ENCODE measurements around the gene NOP10.
"Not testable (repeated sequence)": the region's sequence is repeated elsewhere in the genome, so short reads cannot be mapped to it uniquely, and the experiment has no call there.

NOP10 gene

DNA sequence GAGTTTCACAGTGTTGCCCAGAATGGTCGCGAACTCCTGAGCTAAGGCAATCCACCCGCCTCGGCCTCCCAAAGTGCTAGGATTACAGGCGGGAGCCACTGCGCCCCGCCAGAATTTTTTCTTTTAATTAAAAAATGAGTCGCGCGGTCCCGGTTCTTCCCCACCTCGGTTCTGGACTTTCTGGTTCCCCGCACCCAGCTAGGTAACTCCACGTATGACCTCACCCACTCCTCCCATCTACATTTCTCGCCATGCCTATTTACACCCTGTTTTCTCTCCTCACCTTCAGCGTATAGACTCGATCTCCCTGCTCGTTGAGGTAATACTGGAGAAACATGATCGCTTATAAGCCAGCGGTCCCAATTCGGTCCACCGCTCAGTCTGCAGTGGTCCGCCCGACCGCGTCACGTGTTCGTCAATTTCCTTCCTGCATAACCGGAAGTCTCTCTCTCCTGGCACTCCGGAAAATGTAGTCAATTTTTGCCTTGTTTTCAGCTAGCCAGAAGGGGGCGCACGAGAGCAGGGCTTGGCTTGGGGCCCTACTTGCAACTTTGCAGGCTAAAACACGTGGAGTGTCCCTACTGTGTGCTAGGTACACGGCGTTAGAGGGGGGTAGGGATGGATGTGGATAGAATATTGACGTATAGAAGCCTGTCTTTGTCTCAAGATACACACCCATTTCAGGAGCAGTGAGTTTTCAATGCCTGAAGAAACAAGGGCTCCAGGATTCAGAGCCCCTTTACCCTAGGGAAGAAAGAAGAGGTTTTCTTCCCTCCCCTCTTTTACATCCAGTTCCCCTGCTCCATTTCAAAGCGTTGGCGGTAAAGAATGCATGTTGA is at the start of gene NOP10, which contains the start of gene NUTM1:
Gene NOP10 (minus strand): TSS at position 400 of the 839 bp plus-strand sequence. CDS start 63 bp downstream, at position 337.
Gene NUTM1 (plus strand): TSS at position 579 of the 839 bp plus-strand sequence. CDS start 382 bp downstream, outside the sequence.
- peak; percentile 82 to 96 for DNase-seq (ENCODE audit: low read depth in 2 of 2, low spot score in 1 of 2)

DNA sequence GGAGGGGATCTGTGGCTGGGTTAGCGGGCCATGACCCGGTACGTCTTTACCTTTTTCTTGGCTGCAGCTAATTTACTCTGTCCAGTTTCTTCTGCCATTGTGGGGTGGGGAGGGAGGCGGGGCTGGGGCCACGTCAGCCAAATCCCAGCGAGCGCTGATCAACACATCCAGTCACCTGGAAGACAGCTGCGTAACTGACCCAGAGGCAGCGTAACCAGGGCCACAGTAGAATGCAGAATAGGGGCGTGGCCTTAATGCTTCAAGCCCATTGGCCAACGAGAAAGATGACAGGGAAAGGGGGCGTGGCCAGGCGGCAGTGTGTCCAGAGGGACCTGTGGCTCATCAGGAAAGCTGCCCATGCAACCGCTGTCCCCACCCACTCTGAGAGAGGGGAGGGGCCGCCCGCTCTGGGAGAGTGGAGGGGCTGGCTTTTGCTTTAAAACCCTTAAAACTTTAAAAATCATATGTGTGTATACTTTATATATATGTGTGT is 46.7 kb upstream of the NOP10 start:
- not testable (repeated sequence) for DNase-seq (ENCODE audit: low read depth in 2 of 2, low spot score in 1 of 2)

DNA sequence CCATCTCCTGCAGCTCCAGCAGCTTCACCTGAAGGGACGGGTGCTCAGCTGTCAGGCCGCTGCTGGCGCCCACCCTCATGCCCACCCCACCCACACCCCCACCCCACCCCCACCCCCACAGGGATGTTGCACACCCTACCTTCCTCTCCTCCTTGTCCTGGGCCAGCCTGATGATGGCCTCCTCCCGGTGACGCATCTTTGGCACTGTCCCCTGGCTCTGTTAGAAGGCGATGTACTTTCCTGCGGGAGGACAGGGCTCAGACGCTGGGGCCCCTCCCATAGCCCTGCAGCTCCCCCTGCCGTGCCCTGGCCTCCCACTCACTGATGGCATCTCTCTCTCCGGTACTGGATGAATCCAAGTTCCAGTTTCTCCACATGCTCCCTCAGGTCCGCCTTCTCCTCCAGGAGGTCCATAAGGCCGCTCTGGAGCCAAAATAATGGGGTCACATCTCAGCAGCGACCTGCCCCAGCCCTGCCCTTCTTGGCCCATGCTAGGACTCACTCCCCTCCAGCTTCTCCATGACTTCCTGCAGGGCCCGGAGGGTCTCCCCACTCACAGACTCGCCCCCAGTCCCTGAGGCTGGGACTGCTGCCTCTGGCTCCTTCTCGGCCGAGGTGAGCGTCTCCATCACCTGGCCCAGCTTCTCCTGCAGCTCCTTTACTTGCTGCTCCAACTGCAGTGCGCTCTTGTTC is 39.0 kb upstream of the NOP10 start:
- not testable (repeated sequence) for DNase-seq (ENCODE audit: low read depth in 2 of 2, low spot score in 1 of 2)

DNA sequence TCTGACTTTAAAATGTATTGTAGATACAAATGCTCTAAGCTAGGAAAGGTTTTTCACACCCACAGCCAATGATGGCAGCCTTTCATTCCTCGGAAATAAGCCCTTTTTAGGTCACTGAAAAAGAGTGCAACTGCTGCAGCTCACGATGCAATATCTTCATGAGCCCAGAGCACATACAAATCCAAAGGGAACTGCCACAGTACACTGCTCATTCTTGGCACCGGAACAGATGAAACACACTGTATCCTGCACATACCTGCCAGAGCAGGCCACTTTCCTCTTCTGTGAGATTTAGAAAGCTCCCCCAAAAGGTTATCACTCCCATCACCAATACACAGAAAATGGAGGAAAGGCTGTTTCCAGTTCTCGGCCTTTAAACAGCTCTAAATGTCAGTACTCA is 37.6 kb upstream of the NOP10 start:
- DNase-seq (ENCODE audit: low read depth in 2 of 2, low spot score in 1 of 2) = not testable (repeated sequence)

DNA sequence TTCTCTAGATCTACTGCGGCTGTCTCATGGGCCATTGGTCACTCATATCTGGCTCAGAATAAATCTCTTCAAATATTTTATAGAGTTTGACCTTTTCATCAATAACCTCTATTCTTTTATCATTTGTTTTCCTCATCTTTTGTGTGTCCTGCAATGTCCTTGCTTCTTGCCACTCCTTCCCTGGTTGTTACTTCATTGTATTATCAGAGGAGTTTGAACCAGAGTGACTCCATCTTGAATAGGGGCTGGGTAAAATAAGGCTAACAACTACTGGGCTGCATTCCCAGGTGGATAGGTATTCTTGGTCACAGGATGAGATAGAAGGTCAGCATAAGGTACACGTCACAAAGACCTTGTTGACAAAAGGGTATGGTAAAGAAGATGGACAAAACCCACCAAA is 33.9 kb upstream of the NOP10 start:
- no peak for DNase-seq (ENCODE audit: low read depth in 2 of 2, low spot score in 1 of 2)

DNA sequence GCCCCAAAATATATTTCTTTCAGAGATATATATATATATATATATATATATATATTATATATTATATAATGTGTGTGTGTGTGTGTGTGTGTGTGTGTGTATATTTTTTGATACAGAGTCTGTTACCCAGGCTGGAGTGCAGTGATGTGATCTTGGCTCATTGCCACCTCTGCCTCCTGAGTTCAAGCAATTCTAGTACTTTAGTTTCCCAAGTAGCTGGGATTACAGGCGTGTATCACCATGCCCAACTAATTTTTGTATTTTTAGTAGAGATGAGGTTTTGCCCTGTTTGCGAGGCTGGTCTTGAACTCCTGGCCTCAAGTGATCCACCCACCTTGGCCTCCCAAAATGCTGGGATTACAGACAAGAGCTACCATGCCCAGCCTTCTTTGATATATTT is 32.6 kb upstream of the NOP10 start:
- DNase-seq (ENCODE audit: low read depth in 2 of 2, low spot score in 1 of 2) = not testable (repeated sequence)

DNA sequence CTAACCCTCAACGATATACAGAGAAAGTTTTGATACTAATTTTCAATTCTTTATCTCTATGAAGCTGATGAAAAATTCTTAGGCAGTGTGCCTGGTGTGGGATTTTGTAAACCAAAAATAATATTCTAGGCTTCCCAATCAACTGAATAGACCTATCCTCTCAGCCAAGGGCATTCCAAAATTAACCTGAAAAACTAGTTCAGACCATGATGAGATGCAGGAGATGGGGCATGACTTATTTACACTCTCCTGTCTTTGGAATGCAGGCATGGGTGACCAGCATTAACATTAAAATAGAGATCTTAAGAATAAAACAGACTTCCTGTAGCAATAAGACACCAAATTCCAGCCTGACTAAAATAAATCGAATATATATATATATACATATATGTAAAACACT is 31.9 kb upstream of the NOP10 start:
- no peak for DNase-seq (ENCODE audit: low read depth in 2 of 2, low spot score in 1 of 2)

DNA sequence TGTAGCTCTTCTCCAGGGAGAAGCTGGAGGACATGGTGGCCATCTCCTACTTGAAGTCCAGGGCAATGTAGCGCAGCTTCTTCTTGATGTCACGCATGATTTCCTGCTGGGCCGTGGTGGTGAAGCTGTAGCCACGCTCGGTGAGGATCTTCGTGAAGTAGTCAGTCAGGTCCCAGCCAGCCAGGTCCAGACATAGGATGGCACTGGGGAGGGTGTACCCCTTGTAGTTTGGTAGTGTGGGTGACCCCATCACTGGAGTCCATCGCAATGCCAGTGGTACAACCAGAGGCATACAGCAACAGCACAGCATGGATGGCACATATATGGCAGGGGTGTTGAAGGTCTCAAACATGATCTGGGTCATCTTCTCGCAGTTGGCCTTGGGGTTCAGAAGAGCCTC is 31.0 kb upstream of the NOP10 start:
- no peak for DNase-seq (ENCODE audit: low read depth in 2 of 2, low spot score in 1 of 2)

DNA sequence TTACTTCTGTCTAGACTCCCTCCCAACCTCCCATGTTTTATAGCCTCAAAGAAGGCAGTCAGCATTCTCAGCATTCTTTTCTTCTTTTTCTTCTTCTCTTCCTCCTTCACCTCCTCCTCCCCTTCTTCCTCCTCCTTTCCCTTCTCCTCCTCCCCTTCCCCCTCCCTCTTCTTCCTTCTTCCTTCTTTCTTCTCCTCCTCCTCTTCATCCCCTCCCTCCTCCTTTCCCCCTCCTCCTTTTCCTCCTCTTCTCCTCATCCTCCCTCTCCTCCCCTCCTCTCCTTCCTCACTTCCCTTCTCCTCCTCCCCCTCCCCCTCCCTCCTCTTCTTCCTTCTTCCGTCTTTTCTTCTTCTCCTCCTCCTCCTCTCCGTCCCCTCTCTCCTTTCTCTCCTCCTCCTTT is 27.7 kb upstream of the NOP10 start:
- no peak for DNase-seq (ENCODE audit: low read depth in 2 of 2, low spot score in 1 of 2)

DNA sequence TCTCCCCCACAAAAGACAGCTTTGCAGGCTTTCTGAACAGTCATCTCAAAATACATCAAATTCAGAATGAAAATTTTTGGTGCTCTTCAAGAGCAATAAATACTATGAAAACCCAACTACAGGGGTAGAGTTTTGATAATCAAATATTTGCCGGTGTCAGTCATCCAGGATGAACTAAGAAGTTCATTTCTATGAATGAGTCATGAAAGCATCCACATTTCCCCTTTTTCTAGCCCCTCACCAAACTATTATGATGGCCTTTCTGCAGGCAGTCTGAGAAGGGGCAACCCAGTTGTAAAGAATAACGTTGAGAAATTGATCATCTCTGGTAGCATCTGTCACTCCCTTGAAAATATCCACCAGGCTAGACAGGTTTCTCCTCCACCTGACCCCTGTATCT is 27.2 kb upstream of the NOP10 start:
- DNase-seq (ENCODE audit: low read depth in 2 of 2, low spot score in 1 of 2) = no peak

DNA sequence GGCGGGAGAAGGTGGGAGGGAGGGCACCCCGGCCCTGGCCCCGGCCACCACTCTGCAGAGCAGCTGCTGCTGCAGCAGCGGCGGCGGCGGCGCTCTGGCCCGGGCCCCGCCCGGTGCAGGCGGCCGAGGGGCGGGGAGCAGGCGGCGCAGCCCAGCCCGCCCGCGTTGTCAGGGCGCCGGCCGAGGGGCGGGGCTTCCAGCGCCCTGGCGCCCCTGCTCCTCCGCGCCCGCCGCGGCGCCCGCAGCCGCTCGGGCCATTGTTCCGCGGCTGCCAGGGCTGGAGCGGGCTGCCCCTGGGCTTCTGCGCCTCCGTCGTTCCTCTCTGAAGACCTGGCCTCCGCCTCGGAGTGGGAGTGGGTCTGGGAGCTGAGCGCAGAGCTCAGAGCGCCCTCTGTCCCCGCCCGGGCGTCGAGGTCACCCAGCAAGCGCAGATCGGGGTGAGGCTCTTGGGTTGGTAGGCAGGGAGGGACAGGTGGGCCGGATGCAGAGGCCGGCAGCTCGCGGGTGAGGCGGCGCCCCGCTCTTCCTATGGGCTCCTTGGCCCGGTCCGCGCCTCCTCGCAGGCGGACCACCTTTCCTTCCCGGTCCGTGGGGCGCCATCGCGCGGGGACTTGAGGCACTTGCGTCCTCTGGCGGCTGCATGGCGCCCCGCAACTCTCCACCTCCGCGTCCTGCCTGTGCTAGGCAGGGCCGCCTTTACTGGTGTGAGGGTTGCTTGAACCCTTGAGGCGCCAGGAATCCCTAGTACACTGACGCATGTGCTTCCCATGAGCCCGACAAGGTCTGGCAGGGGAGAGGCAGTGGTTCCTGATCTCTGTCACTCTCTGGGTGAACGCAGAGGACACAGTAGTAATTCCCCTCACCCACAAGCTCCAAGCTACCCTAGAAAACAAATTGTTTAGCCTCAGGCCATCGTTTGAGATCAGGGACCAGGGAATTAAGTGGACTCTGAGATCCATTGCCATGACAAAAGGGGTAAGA is 24.5 kb upstream of the NOP10 start, which contains the start of gene LPCAT4:
Gene LPCAT4 (minus strand): TSS at position 96 of the 981 bp plus-strand sequence. CDS start 96 bp downstream, outside the sequence.
- DNase-seq (ENCODE audit: low read depth in 2 of 2, low spot score in 1 of 2) = peak; percentile 70 to 78

DNA sequence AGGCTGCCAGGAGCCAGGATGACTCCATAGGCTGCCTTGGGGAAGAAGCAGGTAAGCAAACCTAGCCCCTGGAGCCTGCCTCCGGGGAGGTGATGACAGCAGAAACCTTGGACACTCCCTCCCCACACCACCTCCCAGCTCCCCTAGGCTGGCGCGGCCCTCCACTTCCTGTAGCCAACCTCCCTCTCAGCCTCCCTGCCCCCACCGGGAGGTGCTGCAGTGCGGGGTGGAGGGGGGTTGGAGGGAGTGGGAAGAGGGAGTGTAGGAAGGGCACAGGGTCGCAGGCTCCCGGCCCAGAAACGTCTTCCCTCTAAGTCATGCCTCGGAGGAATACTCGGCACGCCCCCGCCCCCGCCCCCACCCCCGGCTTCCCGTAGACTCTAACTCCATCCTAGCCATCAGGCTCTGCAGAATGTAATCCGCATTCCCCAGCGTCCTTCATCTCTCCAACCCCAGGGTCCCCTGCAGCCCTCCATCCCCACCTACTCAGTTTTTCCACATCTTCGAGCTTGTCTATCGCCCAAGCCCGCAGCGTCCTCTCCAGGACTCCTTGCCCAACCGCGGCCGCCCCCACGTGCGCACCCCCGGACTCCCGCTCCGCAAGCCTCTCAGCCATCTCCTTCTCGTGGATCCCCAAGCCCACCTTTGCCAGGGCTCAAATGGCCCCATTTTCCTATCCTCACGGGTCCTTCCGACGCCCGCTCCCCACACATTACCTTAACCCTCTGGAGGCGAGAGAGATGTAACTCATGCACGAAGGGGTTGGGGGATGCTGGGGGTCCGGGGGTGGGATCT is 23.5 kb upstream of the NOP10 start:
- no peak for DNase-seq (ENCODE audit: low read depth in 2 of 2, low spot score in 1 of 2)

DNA sequence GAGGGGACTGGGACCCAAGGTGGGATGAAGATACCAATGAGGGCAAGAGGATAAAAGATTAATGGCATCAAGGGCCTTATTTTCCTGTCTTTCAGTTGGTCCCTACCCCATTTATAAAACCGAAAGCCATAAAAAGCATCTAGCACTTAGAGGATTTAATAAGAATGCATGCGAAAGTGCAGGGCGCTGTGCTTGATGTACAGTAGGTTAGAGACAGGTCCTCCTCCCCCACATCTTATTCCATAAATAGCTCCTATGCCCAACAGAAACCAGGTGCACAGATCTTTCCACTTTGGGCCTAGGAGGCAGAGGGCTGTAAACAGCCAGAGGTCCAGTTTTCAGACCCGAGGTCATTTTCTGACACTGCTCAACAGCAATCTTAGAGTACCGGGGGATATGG is 22.9 kb upstream of the NOP10 start:
- DNase-seq (ENCODE audit: low read depth in 2 of 2, low spot score in 1 of 2) = no peak

DNA sequence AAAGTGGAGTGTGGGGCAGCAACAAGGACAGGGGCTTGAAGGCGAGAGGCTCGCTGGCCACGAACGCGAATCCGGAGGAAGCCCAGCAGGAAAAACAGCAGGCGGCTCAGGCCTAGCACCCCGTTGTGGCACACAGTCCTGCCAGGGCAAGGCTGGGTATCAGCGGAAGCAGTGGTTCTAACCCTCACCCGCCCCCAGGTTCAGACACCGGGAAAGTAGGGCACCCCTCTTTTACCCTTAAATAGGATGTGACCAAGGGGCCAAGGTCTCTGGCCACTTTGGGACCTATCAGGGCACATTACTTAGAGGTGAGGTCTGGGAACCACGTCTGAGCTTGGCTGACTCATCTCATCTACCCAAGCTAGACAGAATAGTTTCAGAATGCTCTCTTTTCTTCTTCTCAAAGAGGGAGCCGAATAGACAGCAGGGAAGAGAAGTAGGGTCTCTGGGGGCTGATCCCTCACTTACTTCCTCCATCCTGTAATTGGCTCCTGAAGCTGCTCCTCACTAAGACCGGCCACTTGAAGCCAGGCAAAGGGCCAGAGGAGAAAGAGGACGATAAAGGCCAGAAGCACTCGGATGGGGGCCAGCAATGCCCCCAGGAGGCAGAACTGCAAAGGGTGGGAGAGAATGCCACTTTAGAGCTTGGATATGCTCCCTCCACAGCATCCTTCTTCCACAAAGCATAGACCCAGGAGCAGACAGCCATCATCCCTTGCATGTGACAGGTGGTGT is 22.3 kb upstream of the NOP10 start:
- no peak for DNase-seq (ENCODE audit: low read depth in 2 of 2, low spot score in 1 of 2)

DNA sequence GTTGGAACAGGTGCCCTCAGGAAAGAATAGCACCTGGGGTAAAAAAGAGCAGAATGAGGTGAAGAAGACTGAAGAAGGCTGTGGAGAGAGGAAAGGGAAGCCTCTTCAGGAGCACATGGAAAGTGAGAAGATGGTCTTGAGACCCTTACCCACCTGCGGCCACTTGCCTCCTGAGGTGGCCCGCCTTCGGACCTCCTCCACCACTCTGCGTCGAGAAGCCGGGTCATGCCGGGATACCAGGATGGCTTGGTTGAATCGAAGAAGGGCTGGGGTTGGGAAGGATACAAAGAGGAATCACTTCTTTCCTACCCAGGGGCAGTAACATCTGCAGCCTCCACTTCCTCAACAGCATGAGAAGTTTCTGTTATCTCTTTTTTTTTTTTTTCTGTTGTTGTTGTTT is 21.1 kb upstream of the NOP10 start:
- no peak for DNase-seq (ENCODE audit: low read depth in 2 of 2, low spot score in 1 of 2)

DNA sequence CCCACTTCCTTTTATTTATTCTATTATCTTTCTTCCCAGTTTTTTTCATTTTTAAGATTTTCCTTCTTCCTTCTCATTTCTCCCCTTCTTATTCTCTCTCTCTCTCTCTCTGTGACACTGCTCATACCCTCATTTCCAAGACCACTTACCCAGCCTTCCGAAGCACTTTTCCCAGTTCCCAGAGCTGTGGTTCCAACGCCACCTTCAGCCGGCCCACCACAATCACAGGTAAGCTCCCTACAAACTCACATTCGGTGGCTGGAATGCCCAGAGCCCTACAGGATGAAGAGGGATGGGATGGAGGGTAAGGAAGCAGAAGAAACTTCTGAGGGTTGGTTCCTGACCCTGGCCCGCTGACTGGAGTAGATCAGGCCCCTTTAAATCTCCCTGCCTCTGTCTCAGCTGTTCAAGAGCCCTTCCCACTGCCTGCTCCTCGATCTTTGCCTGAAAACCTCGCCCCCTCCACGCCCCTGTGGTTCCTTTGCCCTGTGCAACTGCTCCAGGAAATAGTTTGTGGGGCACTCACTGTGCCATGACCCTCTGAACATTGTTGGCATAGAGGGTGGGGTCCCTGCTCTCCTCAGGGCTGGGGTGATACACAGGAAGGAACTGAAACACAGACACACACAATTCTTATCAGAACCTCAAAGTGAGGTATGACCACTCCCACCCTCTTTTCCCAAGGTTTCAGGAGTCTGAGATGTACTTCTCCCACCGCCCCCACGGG is 19.3 kb upstream of the NOP10 start:
- no peak for DNase-seq (ENCODE audit: low read depth in 2 of 2, low spot score in 1 of 2)

DNA sequence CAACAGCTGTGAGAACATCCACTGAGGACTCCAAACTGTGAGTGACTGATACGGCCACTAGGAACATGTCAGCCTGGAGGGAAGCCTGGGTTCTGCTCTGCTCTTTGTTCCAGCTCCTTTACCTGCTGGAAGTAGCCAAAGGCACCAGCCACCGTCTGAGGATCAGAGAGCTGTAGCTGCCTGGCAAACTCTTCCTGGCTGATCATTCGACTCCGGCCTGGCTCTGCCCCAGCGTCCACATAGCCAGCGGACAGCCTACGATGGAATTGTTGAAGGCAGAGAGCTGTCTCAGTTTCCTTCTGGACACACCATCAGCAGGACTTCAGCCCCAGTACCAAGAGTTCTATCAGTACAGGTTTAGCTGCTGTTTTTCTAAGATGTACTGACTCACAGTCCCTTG is 18.3 kb upstream of the NOP10 start:
- no peak for DNase-seq (ENCODE audit: low read depth in 2 of 2, low spot score in 1 of 2)

DNA sequence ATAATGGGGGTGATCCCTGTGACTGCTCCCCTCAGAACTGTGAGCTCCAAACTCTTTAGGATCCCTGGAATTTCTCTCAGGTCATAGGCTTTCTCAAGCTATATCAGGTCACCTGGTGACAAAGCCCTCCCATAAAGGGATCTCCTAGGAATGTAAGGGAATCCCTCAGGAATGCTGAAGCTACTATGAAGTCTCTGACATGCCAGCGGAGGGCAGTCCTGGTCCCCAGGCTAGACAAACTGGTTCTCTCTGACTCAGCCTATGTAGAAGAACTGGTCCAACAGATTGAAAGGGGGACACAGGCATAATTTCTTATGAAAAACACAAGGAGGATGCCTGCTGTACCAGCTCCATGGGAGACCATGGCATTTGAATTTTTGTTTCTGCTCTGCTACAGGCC is 17.4 kb upstream of the NOP10 start:
- DNase-seq (ENCODE audit: low read depth in 2 of 2, low spot score in 1 of 2) = no peak

DNA sequence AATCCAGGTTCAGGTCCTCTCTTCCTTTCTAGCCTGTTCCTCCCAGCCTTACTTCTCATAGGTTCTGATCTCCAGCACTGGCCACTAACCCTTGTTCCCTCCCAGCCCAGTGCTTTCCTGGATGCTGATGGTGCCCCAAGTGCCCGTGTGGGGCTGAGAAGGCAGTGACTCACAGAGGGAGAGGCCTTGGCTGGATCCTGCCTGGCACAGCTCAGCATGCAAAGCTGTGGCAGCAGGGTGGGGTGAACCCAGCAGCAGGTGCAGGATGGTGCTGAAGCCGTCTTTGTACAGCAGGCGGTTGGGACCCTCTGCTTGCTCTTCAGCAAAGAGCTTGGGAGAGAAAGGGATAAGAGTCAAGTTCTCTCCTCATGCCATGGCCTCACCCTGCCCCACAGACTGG is 16.5 kb upstream of the NOP10 start:
- DNase-seq (ENCODE audit: low read depth in 2 of 2, low spot score in 1 of 2) = no peak
